CD1c-positive myeloid dendritic cell (primary cell): ENCODE data around the gene KCNH8.

Experiments
- DNase-seq: peaks from one replicate; pipeline ENCODE4 v3.0.0-alpha.2; 2016; ENCODE audit errors: extremely low spot score

The KCNH8 gene

GRCh38 chr3:19485267-19485666, 337.0 kb downstream of the KCNH8 start:
- no peak for DNase-seq

GRCh38 chr3:19487386-19487785, 339.1 kb downstream of the KCNH8 start:
- no peak for DNase-seq

GRCh38 chr3:19488939-19489338, 340.6 kb downstream of the KCNH8 start:
- DNase-seq = no peak

- DNase-seq = no peak
These were observed 341.6 kb downstream of the KCNH8 start for GRCh38 chr3:19489936-19490335.

GRCh38 chr3:19506171-19506570, 357.9 kb downstream of the KCNH8 start:
- no peak for DNase-seq

- DNase-seq = no peak
These were observed 374.0 kb downstream of the KCNH8 start for GRCh38 chr3:19522305-19522704.

- no peak for DNase-seq
These were observed 377.8 kb downstream of the KCNH8 start for GRCh38 chr3:19526071-19526470.

GRCh38 chr3:19527746-19528145, 379.4 kb downstream of the KCNH8 start:
- no peak for DNase-seq

- DNase-seq = no peak
These were observed 383.1 kb downstream of the KCNH8 start for GRCh38 chr3:19531426-19531825.

- no peak for DNase-seq
These were observed 391.4 kb downstream of the KCNH8 start for GRCh38 chr3:19539518-19540392.

GRCh38 chr3:19540464-19540863, 392.2 kb downstream of the KCNH8 start:
- DNase-seq = no peak

GRCh38 chr3:19541284-19541683, 393.0 kb downstream of the KCNH8 start:
- no peak for DNase-seq

- DNase-seq = peak; percentile 16
These were observed 395.0 kb downstream of the KCNH8 start for GRCh38 chr3:19543212-19543841.

GRCh38 chr3:19547665-19548464, 399.6 kb downstream of the KCNH8 start:
- no peak for DNase-seq

GRCh38 chr3:19559724-19560442, 411.6 kb downstream of the KCNH8 start:
- no peak for DNase-seq

- no peak for DNase-seq
These were observed 425.3 kb downstream of the KCNH8 start for GRCh38 chr3:19573644-19574043.

GRCh38 chr3:19574268-19574667, 426.0 kb downstream of the KCNH8 start:
- no peak for DNase-seq

- no peak for DNase-seq
These were observed 428.0 kb downstream of the KCNH8 start for GRCh38 chr3:19576343-19576742.
